ENCODE measurements around the gene ALDH1A3. TPM values are rescaled to one million over a fixed set of nuclear protein-coding genes. Genes with fewer than 3 reads are reported as not detected.
A peak's percentile ranks its signal among the peaks of the same experiment; 100 is the strongest.

ALDH1A3 gene
- polyA plus RNA-seq, 1 of the 3 experiments (the other 2 are of a cell fraction) = 4.4 TPM

- CTCF ChIA-PET = interaction anchor here (2.5 kb wide), 1 partner anchor 229 kb away, joined by 10 read pairs; no protein-coding TSS in a partner anchor
- DNase-seq = peak; percentile 39
- peaks cover 12 to 52% of the 10 kb centered on the region in 2 experiments for H3K4me1 ChIP-seq (ENCODE audit: control insufficient read depth in 1 of 2, insufficient read depth in 2 of 2, low read depth in 1 of 2, low read length in 1 of 2)
- no peaks in the 10 kb centered on the region for H3K9me2 ChIP-seq
- H3K27me3 ChIP-seq (ENCODE audit: insufficient read depth) = no peaks in the 10 kb centered on the region
- H2AFZ ChIP-seq (ENCODE audit: low read depth) = no peak overlapping the region
- no peak overlapping the region for H3K4me2 ChIP-seq
- H3K36me3 ChIP-seq (replicated peaks in 1 of 2; ENCODE audit: control insufficient read depth in 1 of 2, insufficient read depth in 2 of 2, low read length in 1 of 2) = no peaks in the 10 kb centered on the region
- TF ChIP-seq GABPA (IDR thresholded peaks at IDR 0.05; ENCODE audit: low read depth) (no peak), MAX (IDR thresholded peaks at IDR 0.05; ENCODE audit: low read depth) (no peak), MEF2A (IDR thresholded peaks at IDR 0.05; ENCODE audit: borderline replicate concordance, low read depth) (no peak), NFIC (IDR thresholded peaks at IDR 0.05; ENCODE audit: borderline replicate concordance) (no peak), GATA2 (CRISPR knock-in tag; IDR thresholded peaks at IDR 0.05) (no peak)
- peaks cover 8% of the 10 kb centered on the region for H3F3A ChIP-seq (replicated peaks; ENCODE audit: insufficient read depth)
- H3K9me3 ChIP-seq = no peaks in the 10 kb centered on the region
- no peaks in the 10 kb centered on the region for H4K20me1 ChIP-seq (ENCODE audit: insufficient read depth)
- H3K4me3 ChIP-seq (ENCODE audit: low read depth in 2 of 2, low read length in 1 of 2) = no peak overlapping the region
- peak overlapping the region in 1 of 2 experiments; percentile 98; a peak in 2 of 4 replicates for H3K27ac ChIP-seq (ENCODE audit: low read depth in 2 of 2, low read length in 1 of 2)
- POLR2A ChIA-PET = no interaction called here
- no peaks in the 10 kb centered on the region for H3K79me2 ChIP-seq (ENCODE audit: insufficient read depth)
- 87% methylated on average over 9 of the region's 9 CpGs for WGBS (ENCODE audit: low lambda C conversion rate)
- H3K9ac ChIP-seq = no peak overlapping the region
These were observed 21.2 kb downstream of the ALDH1A3 start for GRCh38 chr15:100900795-100901169.

- peaks cover 8% of the 10 kb centered on the region for H3F3A ChIP-seq (replicated peaks; ENCODE audit: insufficient read depth)
- ChIA-PET CTCF (interaction anchor here (1.1 to 8.0 kb wide), 4 partner anchors 10 to 230 kb away, joined by 3 to 86 read pairs (median 12); partner anchors contain the start of gene LRRK1), POLR2A (no interaction called here)
- no peaks in the 10 kb centered on the region for H3K9me3 ChIP-seq
- peak overlapping the region in 1 of 2 experiments; percentile 98; a peak in 3 of 4 replicates for H3K27ac ChIP-seq (ENCODE audit: low read depth in 2 of 2, low read length in 1 of 2)
- no peaks in the 10 kb centered on the region for H4K20me1 ChIP-seq (ENCODE audit: insufficient read depth)
- no peaks in the 10 kb centered on the region for H3K79me2 ChIP-seq (ENCODE audit: insufficient read depth)
- H3K4me1 ChIP-seq (ENCODE audit: control insufficient read depth in 1 of 2, insufficient read depth in 2 of 2, low read depth in 1 of 2, low read length in 1 of 2) = peaks cover 12 to 52% of the 10 kb centered on the region in 2 experiments
- no peaks in the 10 kb centered on the region for H3K36me3 ChIP-seq (replicated peaks in 1 of 2; ENCODE audit: control insufficient read depth in 1 of 2, insufficient read depth in 2 of 2, low read length in 1 of 2)
- no peak overlapping the region for H3K4me3 ChIP-seq (ENCODE audit: low read depth in 2 of 2, low read length in 1 of 2)
- no peak for DNase-seq
- no peaks in the 10 kb centered on the region for H3K27me3 ChIP-seq (ENCODE audit: insufficient read depth)
- H3K9ac ChIP-seq = no peak overlapping the region
- no peaks in the 10 kb centered on the region for H3K9me2 ChIP-seq
- TF ChIP-seq MXI1 (IDR thresholded peaks at IDR 0.05; ENCODE audit: low read depth, low read length) (no peak), USF2 (IDR thresholded peaks at IDR 0.05; ENCODE audit: borderline replicate concordance, low read depth, low read length) (no peak), ZBTB33 (IDR thresholded peaks at IDR 0.05; ENCODE audit: borderline replicate concordance, low read depth) (no peak), MAX (IDR thresholded peaks at IDR 0.05; ENCODE audit: low read depth) (no peak), ELF1 (IDR thresholded peaks at IDR 0.05) (no peak), MEF2A (IDR thresholded peaks at IDR 0.05; ENCODE audit: borderline replicate concordance, low read depth) (no peak), SIN3A (IDR thresholded peaks at IDR 0.05; ENCODE audit: borderline replicate concordance, low read depth, low read length) (no peak), RXRA (IDR thresholded peaks at IDR 0.05; ENCODE audit: borderline replicate concordance, low read depth) (no peak), FOXM1 (IDR thresholded peaks at IDR 0.05; ENCODE audit: low read depth) (no peak), REST (IDR thresholded peaks at IDR 0.05; ENCODE audit: low read depth, low read length) (no peak), JUND (IDR thresholded peaks at IDR 0.05) (no peak), EP300 (IDR thresholded peaks at IDR 0.05; ENCODE audit: borderline replicate concordance in 1 of 2, low read depth in 1 of 2, low read length in 1 of 2) (no peak), CHD2 (IDR thresholded peaks at IDR 0.05; ENCODE audit: low read length, partially characterized antibody) (no peak), POLR2AphosphoS5 (IDR thresholded peaks at IDR 0.05; ENCODE audit: low read depth, low read length) (no peak), USF1 (IDR thresholded peaks at IDR 0.05; ENCODE audit: borderline replicate concordance, low read depth) (no peak), TCF12 (IDR thresholded peaks at IDR 0.05) (no peak), PBX3 (IDR thresholded peaks at IDR 0.05) (no peak)
- 88% methylated on average over 3 of the region's 3 CpGs for WGBS (ENCODE audit: low lambda C conversion rate)
- no peak overlapping the region for H3K4me2 ChIP-seq
- H2AFZ ChIP-seq (ENCODE audit: low read depth) = no peak overlapping the region
These were observed 21.7 kb downstream of the ALDH1A3 start for GRCh38 chr15:100901296-100901695.
